Measurements from ENCODE around the gene CEP112. TPM values are rescaled to one million over a fixed set of nuclear protein-coding genes. Genes with fewer than 3 reads are reported as not detected.

The CEP112 gene
- total and polyA plus RNA-seq, 2 of the 13 experiments (the other 11 are each of a cell fraction or from before 2014, with no cell fraction given): 1.2 to 3.4 TPM

- Histone ChIP-seq H3K4me1 (ENCODE audit: insufficient read depth, low read length) (no peaks in the 10 kb centered on the region), H3K4me3 (replicated peaks in 1 of 3; ENCODE audit: insufficient read depth in 1 of 3, low read depth in 2 of 3, low read length in 3 of 3) (no peak overlapping the region), H3K9ac (ENCODE audit: insufficient read depth, low read depth, low read length) (no peak overlapping the region), H2AFZ (ENCODE audit: low read length) (no peak overlapping the region), H3K36me3 (replicated peaks in 1 of 2; ENCODE audit: control insufficient read depth in 1 of 2, insufficient read depth in 2 of 2, low read length in 2 of 2) (no peaks in the 10 kb centered on the region), H3K79me2 (ENCODE audit: insufficient read depth, low read length) (no peaks in the 10 kb centered on the region), H3K27me3 (ENCODE audit: control insufficient read depth in 1 of 2, insufficient read depth in 2 of 2, low read length in 2 of 2) (no peaks in the 10 kb centered on the region), H3K4me2 (ENCODE audit: low read depth, low read length) (no peak overlapping the region), H3K27ac (ENCODE audit: extremely low read length, insufficient read depth, low read length) (no peak overlapping the region), H4K20me1 (ENCODE audit: insufficient read depth, low read length) (no peaks in the 10 kb centered on the region), H3K9me3 (ENCODE audit: low read length) (no peaks in the 10 kb centered on the region)
- TF ChIP-seq ZNF772 (CRISPR knock-in tag; IDR thresholded peaks at IDR 0.05) (no peak), NKX3-1 (CRISPR knock-in tag; IDR thresholded peaks at IDR 0.05) (no peak), ZSCAN21 (CRISPR knock-in tag; IDR thresholded peaks at IDR 0.05; ENCODE audit: borderline replicate concordance) (no peak), E2F2 (CRISPR knock-in tag; IDR thresholded peaks at IDR 0.05; ENCODE audit: borderline replicate concordance) (no peak), SMAD1 (CRISPR knock-in tag; IDR thresholded peaks at IDR 0.05; ENCODE audit: borderline replicate concordance, low read depth) (no peak), KIAA2018 (CRISPR knock-in tag; IDR thresholded peaks at IDR 0.05; ENCODE audit: borderline replicate concordance) (no peak), RBAK (CRISPR knock-in tag; IDR thresholded peaks at IDR 0.05) (no peak), ZNF710 (CRISPR knock-in tag; IDR thresholded peaks at IDR 0.05; ENCODE audit: borderline replicate concordance) (no peak)
- ATAC-seq: no peak
- CTCF ChIA-PET (ENCODE audit: low intra/inter-chr PET ratio, low total read pairs): no interaction called here
- POLR2A ChIA-PET: no interaction called here
- in situ Hi-C loops (cut with HindIII; ENCODE audit: extremely low pct_ligation_motif_present, low pct_unique_long_range_greater_than_20kb): no loop called here
- DNase-seq (ENCODE audit: low spot score): no peak
- no peak for FAIRE-seq
- BruUV-seq (replicated peaks): no TSS peak
- intact Hi-C loops (cut with micrococcal nuclease; ENCODE audit: unreplicated experiment): no loop called here
- 27% methylated on average over 1 of the region's 1 CpG for WGBS (ENCODE audit: low lambda C conversion rate)
Measured at GRCh38 chr17:65978871-65979270, 213.1 kb downstream of the CEP112 start.

Data from HepG2 (cell line).